Measurements from ENCODE around the gene VEGFA.

VEGFA gene

DNA sequence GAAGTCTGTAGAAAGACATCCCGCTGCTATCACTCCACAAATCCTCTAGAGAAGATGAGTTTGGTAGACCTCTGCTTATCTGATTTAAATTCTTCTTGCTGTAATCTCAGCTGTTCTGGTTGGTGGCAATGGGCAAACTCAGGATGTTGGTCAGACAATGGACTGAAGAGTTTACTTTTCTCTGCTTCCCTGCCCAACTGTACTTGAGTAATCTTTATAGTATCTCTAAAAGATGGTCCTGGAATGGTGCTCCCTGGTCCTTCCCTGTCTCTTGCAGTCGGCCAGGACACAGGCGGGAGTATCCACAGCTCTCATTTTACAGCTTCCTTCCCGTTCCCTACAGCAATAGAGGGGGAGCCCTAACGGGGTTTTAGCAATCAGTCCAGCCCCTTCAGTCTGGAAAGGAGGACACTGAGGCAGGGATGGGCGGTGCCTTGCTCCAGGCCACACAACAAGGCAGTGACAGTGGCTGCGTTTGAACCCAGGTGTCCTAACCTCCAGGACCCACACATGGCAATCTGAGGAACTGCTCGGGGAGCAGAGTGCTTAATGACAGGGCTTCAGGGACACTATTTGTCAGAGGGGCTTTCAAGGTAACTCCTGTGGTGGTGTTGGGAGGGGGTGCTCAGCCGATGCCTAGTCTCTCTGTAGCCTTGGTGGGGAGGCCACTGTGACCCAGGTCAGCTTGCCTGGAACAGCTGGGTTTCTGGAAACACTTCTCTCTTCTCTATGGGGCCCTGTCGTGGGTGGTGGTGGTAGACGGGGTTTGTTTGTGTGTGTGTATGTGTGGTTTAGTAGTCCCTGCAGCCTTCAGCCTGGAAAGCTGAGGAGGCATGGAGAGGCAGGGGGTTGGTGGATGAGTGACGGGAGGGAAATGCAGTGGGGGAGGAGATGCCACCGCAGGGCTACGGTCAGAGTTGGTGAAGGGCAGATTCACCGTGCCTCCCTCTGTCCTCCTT is 9.5 kb upstream of the VEGFA start:
- no peak for DNase-seq

DNA sequence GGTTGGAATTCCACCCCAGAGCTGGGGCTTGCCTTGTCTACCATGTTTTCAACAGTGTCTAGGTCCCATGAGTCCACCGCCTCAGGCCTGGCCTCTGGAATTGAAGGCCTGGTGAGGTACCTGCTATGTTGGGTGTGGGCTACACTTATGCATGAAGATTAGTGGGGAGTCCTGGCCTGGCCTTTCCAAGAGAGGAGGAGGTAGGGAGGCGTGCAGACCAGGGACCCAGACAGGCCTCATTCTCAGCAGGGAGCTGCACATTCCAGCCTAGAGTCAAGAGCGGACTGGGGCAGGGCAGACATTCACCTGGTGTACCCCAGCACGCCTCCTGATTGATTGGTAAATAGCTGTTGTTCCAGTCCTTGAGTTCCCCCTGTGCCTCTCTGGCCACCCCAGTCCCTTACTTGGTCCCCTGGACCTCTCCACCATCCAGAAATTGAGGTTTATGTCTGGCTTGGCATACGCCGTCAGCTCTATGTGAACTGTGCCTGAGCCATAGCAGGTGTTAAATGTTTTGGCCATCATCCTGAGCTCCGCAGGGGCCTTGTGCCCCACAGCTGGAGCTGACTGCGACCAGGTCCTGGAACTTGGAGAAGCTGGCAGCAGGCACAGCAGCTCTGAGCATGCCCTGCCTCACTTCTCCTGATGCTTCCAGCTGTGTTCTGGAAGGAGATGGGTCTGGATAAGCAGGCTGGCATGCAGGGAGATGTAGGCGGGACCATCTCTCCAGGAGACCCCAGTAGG is 8.2 kb upstream of the VEGFA start:
- no peak for DNase-seq

DNA sequence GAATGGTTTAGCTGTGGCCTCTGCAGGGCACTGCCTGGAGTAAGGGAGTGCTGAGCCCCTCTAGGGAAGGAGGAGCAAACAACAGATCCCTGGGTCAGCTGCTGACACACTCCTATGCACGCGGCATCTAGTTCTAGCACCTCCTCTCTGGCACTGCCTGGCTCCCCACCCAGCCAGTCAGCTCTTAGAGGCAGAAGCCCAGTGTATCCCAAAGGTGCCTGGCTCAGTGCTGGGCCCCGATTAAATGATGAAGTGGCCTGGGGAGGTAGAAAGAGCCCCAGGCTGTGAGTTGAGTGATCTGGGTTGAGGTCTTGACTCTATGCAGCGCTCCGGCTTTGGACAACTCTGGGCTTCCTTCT is 7.6 kb upstream of the VEGFA start:
- no peak for DNase-seq

DNA sequence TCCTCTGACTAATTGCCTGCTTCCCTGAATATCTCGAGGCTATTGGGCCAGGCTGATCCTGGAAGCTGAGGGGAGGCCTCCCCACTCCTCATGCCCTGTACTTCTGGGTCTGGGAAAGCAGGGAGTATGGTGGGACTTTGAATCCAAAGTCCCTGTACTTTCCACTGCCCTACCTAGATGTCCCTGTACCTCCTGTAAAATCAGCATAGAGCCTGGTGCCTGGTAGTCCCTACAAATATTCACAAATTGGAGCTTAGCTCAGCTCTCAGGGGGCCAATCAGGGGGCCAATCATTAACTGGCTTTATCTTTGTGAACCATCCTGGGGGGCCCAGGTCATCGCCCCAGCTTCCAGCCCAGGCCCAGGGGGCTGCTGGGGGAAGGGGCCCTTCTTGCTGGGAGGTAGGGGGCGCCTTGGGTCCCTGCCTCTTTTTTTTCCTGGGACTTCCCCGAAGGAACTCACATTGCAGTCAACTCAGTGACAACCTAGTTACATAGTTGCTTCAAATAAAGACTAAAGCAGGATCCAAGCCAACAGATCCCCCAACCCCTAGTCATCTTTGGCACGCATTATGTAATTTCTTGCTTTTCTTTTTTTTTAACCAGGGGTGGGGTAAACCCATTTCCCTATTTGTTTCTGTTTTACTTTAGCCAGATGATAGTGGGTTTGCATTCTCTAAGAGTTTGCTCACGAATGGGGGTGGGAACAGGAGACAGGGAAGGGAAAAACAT is 6.9 kb upstream of the VEGFA start:
- DNase-seq, result peak; percentile 35 to 38

DNA sequence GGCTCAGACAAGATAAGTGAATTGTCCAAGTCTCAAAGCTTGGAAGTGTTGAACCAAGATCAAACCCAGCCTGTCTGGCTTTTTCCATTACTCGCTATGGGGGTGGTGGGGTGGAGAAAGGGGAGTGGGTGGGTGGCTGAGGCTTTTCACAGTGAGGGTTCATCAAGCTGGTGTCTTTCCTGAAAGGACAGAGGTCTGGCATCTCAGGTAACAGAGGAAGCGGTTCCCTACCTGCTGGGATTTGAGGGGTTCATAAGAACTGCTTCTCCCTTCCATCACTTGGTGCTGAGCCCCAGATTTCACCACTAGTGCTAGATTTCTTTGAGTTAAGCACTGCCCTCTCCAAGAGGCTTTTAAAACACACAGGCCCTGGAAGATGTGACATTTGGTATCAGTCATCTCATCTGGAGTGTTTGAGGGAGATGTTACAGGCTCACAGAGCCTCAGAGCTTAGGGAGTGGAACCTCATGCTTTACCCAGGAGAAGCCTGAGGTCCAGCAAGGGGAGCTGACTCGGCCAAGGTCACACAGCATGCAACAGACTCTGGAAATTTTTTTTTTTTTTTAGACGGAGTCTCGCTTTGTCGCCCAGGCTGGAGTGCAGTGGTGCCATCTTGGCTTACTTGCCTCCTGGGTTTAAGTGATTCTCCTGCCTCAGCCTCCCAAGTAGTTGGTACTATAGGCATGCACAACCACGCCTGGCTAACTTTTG is 6.0 kb upstream of the VEGFA start:
- no peak for DNase-seq

DNA sequence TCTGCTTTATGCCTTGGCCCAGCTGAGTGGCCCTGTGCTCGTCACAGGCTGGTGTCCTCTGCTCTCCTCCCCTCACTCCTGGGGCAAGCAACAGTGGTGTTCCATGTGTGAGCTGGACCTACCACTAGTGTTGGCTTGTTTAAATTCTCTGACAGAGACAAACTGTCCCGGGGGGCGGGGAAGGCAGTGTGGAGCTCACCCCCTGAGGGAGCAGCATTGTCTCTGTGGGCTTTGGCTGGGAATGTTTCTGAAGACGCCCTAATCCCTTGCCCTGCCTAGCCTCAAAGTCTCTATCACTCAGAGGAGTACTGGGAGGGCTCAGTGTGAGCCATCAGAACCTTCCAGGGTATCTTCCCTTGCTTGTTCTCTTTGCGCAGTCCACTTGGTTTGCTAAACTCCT is 5.2 kb upstream of the VEGFA start:
- DNase-seq, result no peak

DNA sequence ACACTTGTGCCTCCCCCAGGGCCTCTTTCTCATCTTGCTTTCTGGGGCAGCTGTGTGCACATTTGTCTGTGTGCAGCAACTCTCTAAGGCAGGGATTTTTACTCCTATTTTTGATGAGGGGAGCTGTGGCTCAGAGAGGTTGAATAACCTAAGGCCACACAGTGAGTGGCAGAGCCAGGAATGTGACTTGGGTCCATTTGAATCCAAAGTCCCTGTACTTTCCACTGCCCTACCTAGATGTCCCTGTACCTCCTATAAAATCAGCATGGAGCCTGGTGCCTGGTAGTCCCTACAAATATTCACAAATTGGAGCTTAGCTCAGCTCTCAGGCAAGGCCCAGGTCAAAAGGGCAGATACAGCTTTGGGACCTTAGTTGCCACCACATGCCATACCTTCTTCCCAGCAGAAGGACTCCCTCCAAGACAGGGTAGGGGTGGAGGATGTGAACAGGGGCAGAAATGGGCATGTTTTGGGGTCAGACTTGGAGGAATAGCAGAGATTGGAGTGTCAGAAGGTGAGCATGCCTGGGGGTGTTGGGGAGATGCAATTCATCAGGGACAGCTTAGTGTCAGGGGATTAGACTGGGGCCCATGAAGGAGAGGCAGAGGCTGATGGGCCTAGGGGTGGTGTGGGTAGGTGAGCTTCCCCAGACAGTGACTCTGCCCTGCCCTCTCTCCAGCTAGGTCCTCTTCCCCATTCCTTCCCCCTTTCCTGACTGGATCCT is 4.1 kb upstream of the VEGFA start:
- no peak for DNase-seq

DNA sequence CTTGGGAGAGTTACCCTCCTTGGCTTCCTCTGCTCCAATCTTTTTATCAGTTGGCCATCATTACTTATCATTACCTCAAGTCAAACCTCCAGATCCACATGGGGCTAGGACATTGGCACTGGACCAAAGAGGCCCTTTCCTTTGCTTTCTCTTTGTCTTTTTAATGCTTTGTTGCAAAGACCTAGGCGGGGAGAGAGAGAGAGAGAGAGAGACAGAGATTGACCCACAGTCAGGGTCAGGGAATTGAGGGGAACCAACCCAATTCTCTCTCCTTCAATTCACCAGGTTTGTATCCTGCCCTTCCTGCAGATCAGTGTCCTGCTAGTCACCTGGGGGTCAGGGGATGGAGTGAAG is 3.5 kb upstream of the VEGFA start:
- no peak for DNase-seq

DNA sequence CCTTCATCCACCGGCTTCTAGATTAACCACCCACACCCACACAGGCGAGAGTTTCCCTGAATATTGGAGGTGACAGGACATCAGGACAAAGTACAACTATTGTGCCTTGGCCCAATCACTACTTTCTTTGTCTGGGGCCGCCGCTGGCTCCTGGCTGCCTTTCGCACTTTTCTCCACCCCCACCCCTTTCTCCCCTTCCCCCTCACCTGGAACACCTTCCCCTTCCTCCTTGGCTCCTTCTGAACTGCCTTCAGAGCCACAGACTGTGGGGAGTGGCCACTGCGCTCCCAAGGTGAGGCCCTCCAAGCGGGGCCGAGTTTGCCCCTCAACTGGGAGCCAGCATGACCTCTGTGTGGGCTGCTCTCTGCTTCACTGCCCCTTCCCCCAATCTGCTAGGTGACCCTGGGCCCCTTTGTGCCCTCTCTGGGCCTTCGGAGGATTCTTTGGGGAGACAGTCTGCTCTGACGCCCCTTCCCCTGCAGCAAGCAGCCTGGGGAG is 3.0 kb upstream of the VEGFA start:
- DNase-seq, result no peak

DNA sequence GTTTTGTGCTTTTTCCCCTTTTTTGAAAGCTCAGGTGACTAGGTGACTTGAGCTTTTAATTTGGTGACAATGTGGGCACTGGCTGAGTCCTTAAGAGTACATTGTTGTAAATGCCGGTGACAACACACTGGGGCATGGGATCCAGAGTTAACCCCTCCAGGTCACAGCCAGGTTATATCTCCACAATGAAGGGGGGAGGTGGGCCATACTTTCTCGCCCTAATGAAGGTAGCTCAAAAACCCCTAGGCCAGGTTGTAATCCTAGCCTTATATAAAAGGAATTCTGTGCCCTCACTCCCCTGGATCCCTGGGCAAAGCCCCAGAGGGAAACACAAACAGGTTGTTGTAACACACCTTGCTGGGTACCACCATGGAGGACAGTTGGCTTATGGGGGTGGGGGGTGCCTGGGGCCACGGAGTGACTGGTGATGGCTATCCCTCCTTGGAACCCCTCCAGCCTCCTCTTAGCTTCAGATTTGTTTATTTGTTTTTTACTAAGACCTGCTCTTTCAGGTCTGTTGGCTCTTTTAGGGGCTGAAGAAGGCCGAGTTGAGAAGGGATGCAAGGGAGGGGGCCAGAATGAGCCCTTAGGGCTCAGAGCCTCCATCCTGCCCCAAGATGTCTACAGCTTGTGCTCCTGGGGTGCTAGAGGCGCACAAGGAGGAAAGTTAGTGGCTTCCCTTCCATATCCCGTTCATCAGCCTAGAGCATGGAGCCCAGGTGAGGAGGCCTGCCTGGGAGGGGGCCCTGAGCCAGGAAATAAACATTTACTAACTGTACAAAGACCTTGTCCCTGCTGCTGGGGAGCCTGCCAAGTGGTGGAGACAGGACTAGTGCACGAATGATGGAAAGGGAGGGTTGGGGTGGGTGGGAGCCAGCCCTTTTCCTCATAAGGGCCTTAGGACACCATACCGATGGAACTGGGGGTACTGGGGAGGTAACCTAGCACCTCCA is 2.2 kb upstream of the VEGFA start:
- no peak for DNase-seq

DNA sequence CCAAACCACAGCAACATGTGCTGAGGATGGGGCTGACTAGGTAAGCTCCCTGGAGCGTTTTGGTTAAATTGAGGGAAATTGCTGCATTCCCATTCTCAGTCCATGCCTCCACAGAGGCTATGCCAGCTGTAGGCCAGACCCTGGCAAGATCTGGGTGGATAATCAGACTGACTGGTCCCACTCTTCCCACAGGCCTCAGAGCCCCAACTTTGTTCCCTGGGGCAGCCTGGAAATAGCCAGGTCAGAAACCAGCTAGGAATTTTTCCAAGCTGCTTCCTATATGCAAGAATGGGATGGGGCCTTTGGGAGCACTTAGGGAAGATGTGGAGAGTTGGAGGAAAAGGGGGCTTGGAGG is 1.5 kb upstream of the VEGFA start:
- DNase-seq, result no peak

DNA sequence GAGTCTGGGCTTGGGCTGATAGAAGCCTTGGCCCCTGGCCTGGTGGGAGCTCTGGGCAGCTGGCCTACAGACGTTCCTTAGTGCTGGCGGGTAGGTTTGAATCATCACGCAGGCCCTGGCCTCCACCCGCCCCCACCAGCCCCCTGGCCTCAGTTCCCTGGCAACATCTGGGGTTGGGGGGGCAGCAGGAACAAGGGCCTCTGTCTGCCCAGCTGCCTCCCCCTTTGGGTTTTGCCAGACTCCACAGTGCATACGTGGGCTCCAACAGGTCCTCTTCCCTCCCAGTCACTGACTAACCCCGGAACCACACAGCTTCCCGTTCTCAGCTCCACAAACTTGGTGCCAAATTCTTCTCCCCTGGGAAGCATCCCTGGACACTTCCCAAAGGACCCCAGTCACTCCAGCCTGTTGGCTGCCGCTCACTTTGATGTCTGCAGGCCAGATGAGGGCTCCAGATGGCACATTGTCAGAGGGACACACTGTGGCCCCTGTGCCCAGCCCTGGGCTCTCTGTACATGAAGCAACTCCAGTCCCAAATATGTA is 957 bp upstream of the VEGFA start:
- DNase-seq, result no peak

DNA sequence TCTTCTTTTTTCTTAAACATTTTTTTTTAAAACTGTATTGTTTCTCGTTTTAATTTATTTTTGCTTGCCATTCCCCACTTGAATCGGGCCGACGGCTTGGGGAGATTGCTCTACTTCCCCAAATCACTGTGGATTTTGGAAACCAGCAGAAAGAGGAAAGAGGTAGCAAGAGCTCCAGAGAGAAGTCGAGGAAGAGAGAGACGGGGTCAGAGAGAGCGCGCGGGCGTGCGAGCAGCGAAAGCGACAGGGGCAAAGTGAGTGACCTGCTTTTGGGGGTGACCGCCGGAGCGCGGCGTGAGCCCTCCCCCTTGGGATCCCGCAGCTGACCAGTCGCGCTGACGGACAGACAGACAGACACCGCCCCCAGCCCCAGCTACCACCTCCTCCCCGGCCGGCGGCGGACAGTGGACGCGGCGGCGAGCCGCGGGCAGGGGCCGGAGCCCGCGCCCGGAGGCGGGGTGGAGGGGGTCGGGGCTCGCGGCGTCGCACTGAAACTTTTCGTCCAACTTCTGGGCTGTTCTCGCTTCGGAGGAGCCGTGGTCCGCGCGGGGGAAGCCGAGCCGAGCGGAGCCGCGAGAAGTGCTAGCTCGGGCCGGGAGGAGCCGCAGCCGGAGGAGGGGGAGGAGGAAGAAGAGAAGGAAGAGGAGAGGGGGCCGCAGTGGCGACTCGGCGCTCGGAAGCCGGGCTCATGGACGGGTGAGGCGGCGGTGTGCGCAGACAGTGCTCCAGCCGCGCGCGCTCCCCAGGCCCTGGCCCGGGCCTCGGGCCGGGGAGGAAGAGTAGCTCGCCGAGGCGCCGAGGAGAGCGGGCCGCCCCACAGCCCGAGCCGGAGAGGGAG is 580 bp downstream of the VEGFA start:
- peak; percentile 69 to 70 for DNase-seq

DNA sequence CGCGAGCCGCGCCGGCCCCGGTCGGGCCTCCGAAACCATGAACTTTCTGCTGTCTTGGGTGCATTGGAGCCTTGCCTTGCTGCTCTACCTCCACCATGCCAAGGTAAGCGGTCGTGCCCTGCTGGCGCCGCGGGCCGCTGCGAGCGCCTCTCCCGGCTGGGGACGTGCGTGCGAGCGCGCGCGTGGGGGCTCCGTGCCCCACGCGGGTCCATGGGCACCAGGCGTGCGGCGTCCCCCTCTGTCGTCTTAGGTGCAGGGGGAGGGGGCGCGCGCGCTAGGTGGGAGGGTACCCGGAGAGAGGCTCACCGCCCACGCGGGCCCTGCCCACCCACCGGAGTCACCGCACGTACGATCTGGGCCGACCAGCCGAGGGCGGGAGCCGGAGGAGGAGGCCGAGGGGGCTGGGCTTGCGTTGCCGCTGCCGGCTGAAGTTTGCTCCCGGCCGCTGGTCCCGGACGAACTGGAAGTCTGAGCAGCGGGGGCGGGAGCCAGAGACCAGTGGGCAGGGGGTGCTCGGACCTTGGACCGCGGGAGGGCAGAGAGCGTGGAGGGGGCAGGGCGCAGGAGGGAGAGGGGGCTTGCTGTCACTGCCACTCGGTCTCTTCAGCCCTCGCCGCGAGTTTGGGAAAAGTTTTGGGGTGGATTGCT is 1.3 kb downstream of the VEGFA start:
- peak; percentile 9 to 22 for DNase-seq

DNA sequence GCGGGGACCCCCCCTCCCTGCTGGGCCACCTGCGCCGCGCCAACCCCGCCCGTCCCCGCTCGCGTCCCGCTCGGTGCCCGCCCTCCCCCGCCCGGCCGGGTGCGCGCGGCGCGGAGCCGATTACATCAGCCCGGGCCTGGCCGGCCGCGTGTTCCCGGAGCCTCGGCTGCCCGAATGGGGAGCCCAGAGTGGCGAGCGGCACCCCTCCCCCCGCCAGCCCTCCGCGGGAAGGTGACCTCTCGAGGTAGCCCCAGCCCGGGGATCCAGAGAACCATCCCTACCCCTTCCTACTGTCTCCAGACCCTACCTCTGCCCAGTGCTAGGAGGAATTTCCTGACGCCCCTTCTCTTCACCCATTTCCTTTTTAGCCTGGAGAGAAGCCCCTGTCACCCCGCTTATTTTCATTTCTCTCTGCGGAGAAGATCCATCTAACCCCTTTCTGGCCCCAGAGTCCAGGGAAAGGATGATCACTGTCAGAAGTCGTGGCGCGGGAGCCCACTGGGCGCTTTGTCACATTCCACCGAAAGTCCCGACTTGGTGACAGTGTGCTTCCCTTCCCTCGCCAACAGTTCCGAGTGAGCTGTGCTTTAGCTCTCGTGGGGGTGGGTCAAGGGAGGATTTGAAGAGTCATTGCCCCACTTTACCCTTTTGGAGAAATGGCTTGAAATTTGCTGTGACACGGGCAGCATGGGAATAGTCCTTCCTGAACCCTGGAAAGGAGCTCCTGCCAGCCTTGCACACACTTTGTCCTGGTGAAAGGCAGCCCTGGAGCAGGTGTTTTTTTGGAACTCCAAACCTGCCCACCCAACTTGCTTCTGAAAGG is 2.1 kb downstream of the VEGFA start:
- peak; percentile 31 to 54 for DNase-seq

DNA sequence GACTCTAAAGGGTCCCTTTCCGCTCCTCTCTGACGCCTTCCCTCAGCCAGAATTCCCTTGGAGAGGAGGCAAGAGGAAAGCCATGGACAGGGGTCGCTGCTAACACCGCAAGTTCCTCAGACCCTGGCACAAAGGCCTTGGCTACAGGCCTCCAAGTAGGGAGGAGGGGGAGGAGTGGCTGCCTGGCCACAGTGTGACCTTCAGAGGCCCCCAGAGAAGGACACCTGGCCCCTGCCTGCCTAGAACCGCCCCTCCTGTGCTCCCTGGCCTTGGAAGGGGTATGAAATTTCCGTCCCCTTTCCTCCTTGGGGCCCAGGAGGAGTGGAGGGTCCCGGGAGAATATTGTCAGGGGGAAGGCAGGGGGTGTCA is 2.7 kb downstream of the VEGFA start:
- no peak for DNase-seq

DNA sequence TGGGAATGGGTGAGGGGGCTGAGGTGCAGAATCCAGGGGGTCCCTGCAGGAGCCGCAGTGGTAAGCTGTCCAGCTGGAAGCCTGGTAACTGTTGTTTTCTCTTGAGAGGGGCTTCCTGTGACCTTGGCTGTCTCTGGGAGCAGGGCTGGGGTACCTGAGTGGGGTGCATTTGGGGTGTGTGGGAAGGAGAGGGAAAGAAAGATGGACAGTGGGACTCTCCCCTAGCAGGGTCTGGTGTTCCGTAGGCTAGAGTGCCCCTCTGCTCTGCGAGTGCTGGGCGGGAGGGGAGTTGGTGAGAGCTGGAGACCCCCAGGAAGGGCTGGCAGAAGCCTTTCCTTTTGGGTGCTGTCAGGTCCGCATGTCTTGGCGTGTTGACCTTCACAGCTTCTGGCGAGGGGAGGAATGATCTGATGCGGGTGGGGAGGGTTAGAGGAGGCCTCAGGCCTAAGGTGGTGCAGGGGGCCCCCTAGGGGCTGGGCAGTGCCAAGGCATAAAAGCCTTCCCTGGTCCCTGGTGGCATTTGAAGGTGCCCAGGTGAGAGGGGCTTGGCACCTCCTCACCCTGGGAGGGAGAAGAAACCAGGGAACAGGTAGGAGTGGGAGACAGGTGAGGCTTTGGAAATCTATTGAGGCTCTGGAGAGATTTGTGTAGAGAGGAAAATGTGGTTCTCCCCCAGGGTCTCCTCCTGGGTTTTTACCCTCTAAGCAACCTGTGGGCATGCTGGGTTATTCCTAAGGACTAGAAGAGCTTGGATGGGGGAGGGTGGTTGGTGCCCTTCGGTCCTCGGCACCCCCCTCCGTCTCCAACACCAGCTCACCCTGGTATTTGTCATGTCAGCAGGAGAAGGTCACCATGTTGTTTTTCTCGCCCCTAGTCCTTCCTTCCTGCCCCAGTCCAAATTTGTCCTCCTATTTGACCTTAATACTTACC is 3.3 kb downstream of the VEGFA start:
- DNase-seq, result peak; percentile 17 to 43
